ENCODE measurements around the gene DEFB128.

The DEFB128 gene

GRCh38 chr20:221258-221830, 31.8 kb upstream of the DEFB128 start:
- Histone ChIP-seq H3K4me3 (replicated peaks; ENCODE audit: insufficient read depth, low read length) (no peak overlapping the region), H3K27ac (replicated peaks) (no peak overlapping the region), H3K27me3 (ENCODE audit: insufficient read depth, poor library complexity, severe bottlenecking) (no peaks in the 10 kb centered on the region)
- no peak for DNase-seq (ENCODE audit: low read depth in 1 of 2, low spot score in 1 of 2)
- TF ChIP-seq POLR2AphosphoS5 (IDR thresholded peaks at IDR 0.05; ENCODE audit: low read depth) (no peak), SPI1 (IDR thresholded peaks at IDR 0.05; ENCODE audit: borderline replicate concordance, low read depth) (no peak), CTCF (IDR thresholded peaks at IDR 0.05; ENCODE audit: insufficient read depth, low read length) (no peak), REST (IDR thresholded peaks at IDR 0.05; ENCODE audit: insufficient replicate concordance, low read depth) (no peak), GABPA (IDR thresholded peaks at IDR 0.05; ENCODE audit: low read depth) (no peak)

- Histone ChIP-seq H3K27ac (replicated peaks) (no peak overlapping the region), H3K4me3 (replicated peaks; ENCODE audit: insufficient read depth, low read length) (no peak overlapping the region), H3K27me3 (ENCODE audit: insufficient read depth, poor library complexity, severe bottlenecking) (no peaks in the 10 kb centered on the region)
- peak in 1 of 2 experiments; percentile 19 for DNase-seq (ENCODE audit: low read depth in 1 of 2, low spot score in 1 of 2)
- TF ChIP-seq CTCF (IDR thresholded peaks at IDR 0.05; ENCODE audit: insufficient read depth, low read length) (no peak), POLR2AphosphoS5 (IDR thresholded peaks at IDR 0.05; ENCODE audit: low read depth) (no peak), REST (IDR thresholded peaks at IDR 0.05; ENCODE audit: insufficient replicate concordance, low read depth) (no peak), GABPA (IDR thresholded peaks at IDR 0.05; ENCODE audit: low read depth) (no peak), SPI1 (IDR thresholded peaks at IDR 0.05; ENCODE audit: borderline replicate concordance, low read depth) (no peak)
Measured at GRCh38 chr20:219290-220115, 30.0 kb upstream of the DEFB128 start.

- TF ChIP-seq CTCF (IDR thresholded peaks at IDR 0.05; ENCODE audit: insufficient read depth, low read length) (no peak), REST (IDR thresholded peaks at IDR 0.05; ENCODE audit: insufficient replicate concordance, low read depth) (no peak), GABPA (IDR thresholded peaks at IDR 0.05; ENCODE audit: low read depth) (no peak), POLR2AphosphoS5 (IDR thresholded peaks at IDR 0.05; ENCODE audit: low read depth) (no peak), SPI1 (IDR thresholded peaks at IDR 0.05; ENCODE audit: borderline replicate concordance, low read depth) (no peak)
- Histone ChIP-seq H3K4me3 (replicated peaks; ENCODE audit: insufficient read depth, low read length) (no peak overlapping the region), H3K27ac (replicated peaks) (no peak overlapping the region), H3K27me3 (ENCODE audit: insufficient read depth, poor library complexity, severe bottlenecking) (no peaks in the 10 kb centered on the region)
- no peak for DNase-seq (ENCODE audit: low read depth in 1 of 2, low spot score in 1 of 2)
Measured at GRCh38 chr20:217266-217665, 27.8 kb upstream of the DEFB128 start.

Measured in HL-60 (cell line).